ENCODE measurements around the gene MAG. TPM values are rescaled to one million over a fixed set of nuclear protein-coding genes. Genes with fewer than 3 reads are reported as not detected.

Gene MAG
- total RNA-seq, 1 experiment from 2014 or later, result not detected

GRCh38 chr19:35287713-35288112 is 4.2 kb upstream of the MAG start:
- Mint-ChIP-seq H3K4me3 (no peak overlapping the region), H3K36me3 (ENCODE audit: insufficient read depth in 1 of 3, low read depth in 3 of 3) (no peaks in the 10 kb centered on the region), H3K4me1 (peaks cover 18 to 28% of the 10 kb centered on the region in 2 experiments), H3K27me3 (ENCODE audit: low read depth) (peaks cover 16% of the 10 kb centered on the region), H3K27ac (no peak overlapping the region), H3K9me3 (no peaks in the 10 kb centered on the region)
- no peak overlapping the region for H4K91ac ChIP-seq (ENCODE audit: insufficient read length, low read depth, low read length)
- no peak overlapping the region for H2BK20ac ChIP-seq (ENCODE audit: low read depth, low read length, poor library complexity, severe bottlenecking)
- no peak overlapping the region for H2BK12ac ChIP-seq (ENCODE audit: insufficient read length, low read depth, low read length)
- H3K14ac ChIP-seq (ENCODE audit: insufficient read depth, low read length), result no peak overlapping the region
- no peak overlapping the region for H3K18ac ChIP-seq (ENCODE audit: insufficient read length, low read depth, low read length)
- no peak overlapping the region for H3K9ac ChIP-seq (ENCODE audit: extremely low read depth, insufficient read length, low read length)
- no peak overlapping the region for H2AFZ ChIP-seq (ENCODE audit: low read length)
- DNase-seq, result no peak
- H3K27ac ChIP-seq (ENCODE audit: insufficient read length, low read depth, low read length), result no peak overlapping the region
- WGBS (ENCODE audit: extremely low coverage, insufficient read length, low lambda C conversion rate), result no CpG with 5 or more reads among the region's 10 CpGs
- no peak overlapping the region for H3T11ph ChIP-seq (ENCODE audit: low read length)
- no peaks in the 10 kb centered on the region for H4K20me1 ChIP-seq (ENCODE audit: control insufficient read depth, insufficient read depth, insufficient read length)
- no peak overlapping the region for H4K5ac ChIP-seq (ENCODE audit: insufficient read length, low read depth, low read length)
- no peaks in the 10 kb centered on the region; the same call in 1 of the 2 replicates for H3K4me1 ChIP-seq (ENCODE audit: insufficient read depth, low read length)
- no peak overlapping the region for H2BK15ac ChIP-seq (ENCODE audit: low read depth, low read length)
- peaks cover 6% of the 10 kb centered on the region for H3K23me2 ChIP-seq (ENCODE audit: insufficient read length, low read depth, low read length, poor library complexity, severe bottlenecking)
- no peak overlapping the region for H3K4me2 ChIP-seq (ENCODE audit: insufficient read depth, insufficient read length, low read length)
- TF ChIP-seq CTCF (conservative IDR thresholded peaks at IDR 0.05), result no peak
- no peaks in the 10 kb centered on the region for H3K27me3 ChIP-seq (ENCODE audit: insufficient read depth, low read length)
- H3K4ac ChIP-seq (ENCODE audit: low read depth, low read length), result no peak overlapping the region
- no peak overlapping the region for H2BK5ac ChIP-seq (ENCODE audit: insufficient read length, low read length)
- no peaks in the 10 kb centered on the region for H3K79me2 ChIP-seq (ENCODE audit: insufficient read depth, low read length)
- H2AK5ac ChIP-seq (ENCODE audit: insufficient read length, low read length), result no peak overlapping the region
- no peaks in the 10 kb centered on the region for H3K9me3 ChIP-seq (ENCODE audit: control insufficient read depth, low read depth, low read length)
- H2BK120ac ChIP-seq (ENCODE audit: low read depth, low read length, poor library complexity, severe bottlenecking), result no peak overlapping the region
- no peak overlapping the region for H4K8ac ChIP-seq (replicated peaks; ENCODE audit: insufficient read length, low read depth, low read length)
- no peaks in the 10 kb centered on the region for H3K79me1 ChIP-seq (ENCODE audit: insufficient read depth, low read depth, low read length, poor library complexity, severe bottlenecking)
- H3K56ac ChIP-seq (ENCODE audit: insufficient read length, low read depth, low read length), result no peak overlapping the region
- no peak overlapping the region for H3K23ac ChIP-seq (ENCODE audit: insufficient read length, low read depth, low read length)

Data from H9 (cell line).